ENCODE results near the gene ZNF385D. TPM values are rescaled to one million over a fixed set of nuclear protein-coding genes. Genes with fewer than 3 reads are reported as not detected.
"Not testable (repeated sequence)": the region's sequence is repeated elsewhere in the genome, so short reads cannot be mapped to it uniquely, and the experiment has no call there.

Gene ZNF385D
- polyA plus RNA-seq, 3 donors = 8.2 to 21.6 (median 17.4) TPM

GRCh38 chr3:21487520-21487919, 263.5 kb downstream of the ZNF385D start:
- DNase-seq (ENCODE audit: extremely low read depth in 1 of 11, low read depth in 9 of 11, low spot score in 4 of 11) = no peak

- not testable (repeated sequence) for DNase-seq (ENCODE audit: extremely low read depth in 1 of 11, low read depth in 9 of 11, low spot score in 4 of 11)
Observed at GRCh38 chr3:21486024-21486935, 264.7 kb downstream of the ZNF385D start.

- DNase-seq (ENCODE audit: extremely low read depth in 1 of 11, low read depth in 9 of 11, low spot score in 4 of 11) = no peak
Observed at GRCh38 chr3:21484828-21485144, 266.2 kb downstream of the ZNF385D start.

- peak; percentile 4 to 35 (median 20) for DNase-seq (ENCODE audit: extremely low read depth in 1 of 11, low read depth in 9 of 11, low spot score in 4 of 11)
Observed at GRCh38 chr3:21484057-21484827, 266.8 kb downstream of the ZNF385D start.

GRCh38 chr3:21481991-21482390, 269.0 kb downstream of the ZNF385D start:
- DNase-seq (ENCODE audit: extremely low read depth in 1 of 11, low read depth in 9 of 11, low spot score in 4 of 11) = no peak

GRCh38 chr3:21477541-21478288, 273.3 kb downstream of the ZNF385D start:
- DNase-seq (ENCODE audit: extremely low read depth in 1 of 11, low read depth in 9 of 11, low spot score in 4 of 11) = no peak

GRCh38 chr3:21466476-21466875, 284.5 kb downstream of the ZNF385D start:
- DNase-seq (ENCODE audit: extremely low read depth in 1 of 11, low read depth in 9 of 11, low spot score in 4 of 11) = no peak

GRCh38 chr3:21464746-21465145, 286.3 kb downstream of the ZNF385D start:
- no peak for DNase-seq (ENCODE audit: extremely low read depth in 1 of 11, low read depth in 9 of 11, low spot score in 4 of 11)

- DNase-seq (ENCODE audit: extremely low read depth in 1 of 11, low read depth in 9 of 11, low spot score in 4 of 11) = no peak
Observed at GRCh38 chr3:21463319-21463718, 287.7 kb downstream of the ZNF385D start.

GRCh38 chr3:21462141-21462540, 288.9 kb downstream of the ZNF385D start:
- no peak for DNase-seq (ENCODE audit: extremely low read depth in 1 of 11, low read depth in 9 of 11, low spot score in 4 of 11)

GRCh38 chr3:21457084-21457483, 293.9 kb downstream of the ZNF385D start:
- DNase-seq (ENCODE audit: extremely low read depth in 1 of 11, low read depth in 9 of 11, low spot score in 4 of 11) = no peak

- no peak for DNase-seq (ENCODE audit: extremely low read depth in 1 of 11, low read depth in 9 of 11, low spot score in 4 of 11)
Observed at GRCh38 chr3:21449738-21450137, 301.3 kb downstream of the ZNF385D start.

- no peak for DNase-seq (ENCODE audit: extremely low read depth in 1 of 11, low read depth in 9 of 11, low spot score in 4 of 11)
Observed at GRCh38 chr3:21447476-21448151, 303.4 kb downstream of the ZNF385D start.

GRCh38 chr3:21446945-21447475, 304.0 kb downstream of the ZNF385D start:
- DNase-seq (ENCODE audit: extremely low read depth in 1 of 11, low read depth in 9 of 11, low spot score in 4 of 11) = no peak

- no peak for DNase-seq (ENCODE audit: extremely low read depth in 1 of 11, low read depth in 9 of 11, low spot score in 4 of 11)
Observed at GRCh38 chr3:21446027-21446426, 305.0 kb downstream of the ZNF385D start.

- no peak for DNase-seq (ENCODE audit: extremely low read depth in 1 of 11, low read depth in 9 of 11, low spot score in 4 of 11)
Observed at GRCh38 chr3:21441821-21442220, 309.2 kb downstream of the ZNF385D start.

GRCh38 chr3:21436835-21437234, 314.2 kb downstream of the ZNF385D start:
- no peak for DNase-seq (ENCODE audit: extremely low read depth in 1 of 11, low read depth in 9 of 11, low spot score in 4 of 11)

GRCh38 chr3:21435871-21436270, 315.1 kb downstream of the ZNF385D start:
- DNase-seq (ENCODE audit: extremely low read depth in 1 of 11, low read depth in 9 of 11, low spot score in 4 of 11) = peak in 9 of 11 donors; percentile 4 to 25 (median 15)

- DNase-seq (ENCODE audit: extremely low read depth in 1 of 11, low read depth in 9 of 11, low spot score in 4 of 11) = no peak
Observed at GRCh38 chr3:21434310-21434709, 316.7 kb downstream of the ZNF385D start.
